ENCODE results near the gene MYNN. TPM values are rescaled to one million over a fixed set of nuclear protein-coding genes. Genes with fewer than 3 reads are reported as not detected.

The MYNN gene
- total and polyA plus RNA-seq, 2 of the 13 experiments (the other 11 are each of a cell fraction or from before 2014, with no cell fraction given): 10.4 to 17.6 TPM

DNA sequence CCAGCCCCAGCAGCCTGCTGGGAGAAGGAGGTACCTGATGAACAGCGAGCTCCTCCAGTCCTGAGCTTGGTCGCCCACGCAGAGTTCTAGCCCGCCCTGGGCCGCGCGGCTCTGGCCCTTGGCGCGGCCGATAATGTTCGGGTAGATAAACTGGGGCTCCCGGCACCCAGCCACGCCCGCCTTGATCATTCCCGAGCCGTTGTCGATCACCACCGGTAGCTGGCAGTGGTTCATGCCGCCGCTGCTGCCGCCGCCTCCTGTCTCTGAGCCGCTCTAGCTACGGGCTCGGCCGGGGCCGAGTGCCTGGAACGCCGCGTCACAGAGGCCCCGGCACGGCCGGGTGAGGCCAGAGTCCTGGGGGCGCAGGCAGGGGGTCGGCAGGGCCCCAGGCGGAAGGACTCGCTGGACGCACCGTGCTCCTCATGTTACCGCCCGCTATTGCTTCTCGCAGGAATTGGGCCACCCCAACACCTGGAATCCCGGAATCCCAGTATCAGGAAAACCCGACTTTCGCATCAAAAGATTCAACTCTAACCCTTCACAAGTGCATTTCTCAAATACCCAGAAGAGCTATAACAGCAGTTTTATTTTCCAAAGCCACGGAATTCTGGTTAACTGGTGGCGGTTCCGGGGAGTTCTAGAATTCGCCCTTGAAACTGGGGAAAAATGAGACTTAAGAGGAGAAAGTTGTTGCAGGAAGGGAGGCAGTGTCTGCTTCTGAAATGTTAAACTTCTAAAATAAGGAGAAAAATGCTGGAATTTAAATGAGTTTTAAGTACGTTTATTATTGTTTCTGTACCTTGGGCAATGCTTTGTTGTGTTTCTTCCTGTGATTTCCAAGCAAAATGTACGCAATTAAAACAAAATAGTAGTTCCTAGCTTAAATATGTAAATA is 3.7 kb upstream of the MYNN start, which contains the start of gene ACTRT3:
Gene ACTRT3 (minus strand): TSS at position 275 of the 895 bp plus-strand sequence. CDS start 41 bp downstream, at position 234.
- Histone ChIP-seq H3K4me1 (ENCODE audit: insufficient read depth, low read length) (peaks cover 6% of the 10 kb centered on the region), H3K4me3 (replicated peaks in 1 of 3; ENCODE audit: insufficient read depth in 1 of 3, low read depth in 2 of 3, low read length in 3 of 3) (peak within 1 kb of the TSS; percentile 48 to 67 (median 54)), H4K20me1 (ENCODE audit: insufficient read depth, low read length) (no peaks in the 10 kb centered on the region), H3K79me2 (ENCODE audit: insufficient read depth, low read length) (peaks cover 13% of the 10 kb centered on the region), H3K9ac (ENCODE audit: insufficient read depth, low read depth, low read length) (peak within 1 kb of the TSS; percentile 61), H2AFZ (ENCODE audit: low read length) (no peak within 1 kb of the TSS), H3K4me2 (ENCODE audit: low read depth, low read length) (peak within 1 kb of the TSS; percentile 54), H3K9me3 (ENCODE audit: low read length) (no peaks in the 10 kb centered on the region), H3K36me3 (replicated peaks in 1 of 2; ENCODE audit: control insufficient read depth in 1 of 2, insufficient read depth in 2 of 2, low read length in 2 of 2) (peaks cover 0 to 5% of the 10 kb centered on the region in 2 experiments; a peak in 1 of 5 replicates), H3K27ac (ENCODE audit: extremely low read length, insufficient read depth, low read length) (peak within 1 kb of the TSS; percentile 66), H3K27me3 (ENCODE audit: control insufficient read depth in 1 of 2, insufficient read depth in 2 of 2, low read length in 2 of 2) (peaks cover 0 to 3% of the 10 kb centered on the region in 2 experiments; a peak in 1 of 5 replicates)
- peak; percentile 55 for ATAC-seq
- intact Hi-C loops (cut with micrococcal nuclease; ENCODE audit: unreplicated experiment): loop anchor here (5.0 to 10.0 kb wide), 2 partner anchors 255 to 907 kb away; no protein-coding TSS in a partner anchor
- in situ Hi-C loops (cut with HindIII; ENCODE audit: extremely low pct_ligation_motif_present, low pct_unique_long_range_greater_than_20kb): no loop called here
- CTCF ChIA-PET (ENCODE audit: low intra/inter-chr PET ratio, low total read pairs): no interaction called here
- 52% methylated on average over 12 of the region's 51 CpGs for WGBS (ENCODE audit: low lambda C conversion rate)
- no peak for FAIRE-seq
- POLR2A ChIA-PET: interaction anchor here (0.6 kb wide), 1 partner anchor 61 kb away, joined by 4 read pairs; no protein-coding TSS in a partner anchor
- DNase-seq (ENCODE audit: low spot score): peak; percentile 39
- no TSS peak for BruUV-seq (replicated peaks)
- no peak for TF ChIP-seq ZNF224 (CRISPR knock-in tag; IDR thresholded peaks at IDR 0.05)
- TF ChIP-seq, protein P1, sequence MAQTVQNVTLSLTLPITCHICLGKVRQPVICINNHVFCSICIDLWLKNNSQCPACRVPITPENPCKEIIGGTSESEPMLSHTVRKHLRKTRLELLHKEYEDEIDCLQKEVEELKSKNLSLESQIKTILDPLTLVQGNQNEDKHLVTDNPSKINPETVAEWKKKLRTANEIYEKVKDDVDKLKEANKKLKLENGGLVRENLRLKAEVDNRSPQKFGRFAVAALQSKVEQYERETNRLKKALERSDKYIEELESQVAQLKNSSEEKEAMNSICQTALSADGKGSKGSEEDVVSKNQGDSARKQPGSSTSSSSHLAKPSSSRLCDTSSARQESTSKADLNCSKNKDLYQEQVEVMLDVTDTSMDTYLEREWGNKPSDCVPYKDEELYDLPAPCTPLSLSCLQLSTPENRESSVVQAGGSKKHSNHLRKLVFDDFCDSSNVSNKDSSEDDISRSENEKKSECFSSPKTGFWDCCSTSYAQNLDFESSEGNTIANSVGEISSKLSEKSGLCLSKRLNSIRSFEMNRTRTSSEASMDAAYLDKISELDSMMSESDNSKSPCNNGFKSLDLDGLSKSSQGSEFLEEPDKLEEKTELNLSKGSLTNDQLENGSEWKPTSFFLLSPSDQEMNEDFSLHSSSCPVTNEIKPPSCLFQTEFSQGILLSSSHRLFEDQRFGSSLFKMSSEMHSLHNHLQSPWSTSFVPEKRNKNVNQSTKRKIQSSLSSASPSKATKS (CRISPR knock-in tag; IDR thresholded peaks at IDR 0.05): no peak
- peak; percentile 57; the same call in 1 of the 2 replicates for TF ChIP-seq KAT8 (CRISPR knock-in tag; IDR thresholded peaks at IDR 0.05)
- TF ChIP-seq, protein P2, sequence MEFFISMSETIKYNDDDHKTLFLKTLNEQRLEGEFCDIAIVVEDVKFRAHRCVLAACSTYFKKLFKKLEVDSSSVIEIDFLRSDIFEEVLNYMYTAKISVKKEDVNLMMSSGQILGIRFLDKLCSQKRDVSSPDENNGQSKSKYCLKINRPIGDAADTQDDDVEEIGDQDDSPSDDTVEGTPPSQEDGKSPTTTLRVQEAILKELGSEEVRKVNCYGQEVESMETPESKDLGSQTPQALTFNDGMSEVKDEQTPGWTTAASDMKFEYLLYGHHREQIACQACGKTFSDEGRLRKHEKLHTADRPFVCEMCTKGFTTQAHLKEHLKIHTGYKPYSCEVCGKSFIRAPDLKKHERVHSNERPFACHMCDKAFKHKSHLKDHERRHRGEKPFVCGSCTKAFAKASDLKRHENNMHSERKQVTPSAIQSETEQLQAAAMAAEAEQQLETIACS (CRISPR knock-in tag; IDR thresholded peaks at IDR 0.05): no peak
- no peak for TF ChIP-seq MBD4 (IDR thresholded peaks at IDR 0.05; ENCODE audit: borderline replicate concordance, low read length)
- TF ChIP-seq NFIC (IDR thresholded peaks at IDR 0.05; ENCODE audit: low read length): no peak
- TF ChIP-seq ZNF24 (IDR thresholded peaks at IDR 0.05): no peak
- TF ChIP-seq, protein P3, sequence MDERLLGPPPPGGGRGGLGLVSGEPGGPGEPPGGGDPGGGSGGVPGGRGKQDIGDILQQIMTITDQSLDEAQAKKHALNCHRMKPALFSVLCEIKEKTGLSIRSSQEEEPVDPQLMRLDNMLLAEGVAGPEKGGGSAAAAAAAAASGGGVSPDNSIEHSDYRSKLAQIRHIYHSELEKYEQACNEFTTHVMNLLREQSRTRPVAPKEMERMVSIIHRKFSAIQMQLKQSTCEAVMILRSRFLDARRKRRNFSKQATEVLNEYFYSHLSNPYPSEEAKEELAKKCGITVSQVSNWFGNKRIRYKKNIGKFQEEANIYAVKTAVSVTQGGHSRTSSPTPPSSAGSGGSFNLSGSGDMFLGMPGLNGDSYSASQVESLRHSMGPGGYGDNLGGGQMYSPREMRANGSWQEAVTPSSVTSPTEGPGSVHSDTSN (CRISPR knock-in tag; IDR thresholded peaks at IDR 0.05): no peak
- TF ChIP-seq ZNF30 (CRISPR knock-in tag; IDR thresholded peaks at IDR 0.05): no peak
- TF ChIP-seq, protein P4, sequence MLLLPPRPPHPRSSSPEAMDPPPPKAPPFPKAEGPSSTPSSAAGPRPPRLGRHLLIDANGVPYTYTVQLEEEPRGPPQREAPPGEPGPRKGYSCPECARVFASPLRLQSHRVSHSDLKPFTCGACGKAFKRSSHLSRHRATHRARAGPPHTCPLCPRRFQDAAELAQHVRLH (CRISPR knock-in tag; IDR thresholded peaks at IDR 0.05; ENCODE audit: borderline replicate concordance, low read depth): no peak
- no peak for TF ChIP-seq ZNF891 (CRISPR knock-in tag; IDR thresholded peaks at IDR 0.05)
- no peak for TF ChIP-seq ZNF552 (CRISPR knock-in tag; IDR thresholded peaks at IDR 0.05; ENCODE audit: borderline replicate concordance)
- no peak for TF ChIP-seq FOXA3 (CRISPR knock-in tag; IDR thresholded peaks at IDR 0.05)
- no peak for TF ChIP-seq NFYB (CRISPR knock-in tag; IDR thresholded peaks at IDR 0.05)
- TF ChIP-seq NCOR1 (IDR thresholded peaks at IDR 0.05; ENCODE audit: borderline replicate concordance, low read length): no peak
- TF ChIP-seq ZNF644 (CRISPR knock-in tag; IDR thresholded peaks at IDR 0.05; ENCODE audit: low read depth): no peak
- TF ChIP-seq, protein P5, sequence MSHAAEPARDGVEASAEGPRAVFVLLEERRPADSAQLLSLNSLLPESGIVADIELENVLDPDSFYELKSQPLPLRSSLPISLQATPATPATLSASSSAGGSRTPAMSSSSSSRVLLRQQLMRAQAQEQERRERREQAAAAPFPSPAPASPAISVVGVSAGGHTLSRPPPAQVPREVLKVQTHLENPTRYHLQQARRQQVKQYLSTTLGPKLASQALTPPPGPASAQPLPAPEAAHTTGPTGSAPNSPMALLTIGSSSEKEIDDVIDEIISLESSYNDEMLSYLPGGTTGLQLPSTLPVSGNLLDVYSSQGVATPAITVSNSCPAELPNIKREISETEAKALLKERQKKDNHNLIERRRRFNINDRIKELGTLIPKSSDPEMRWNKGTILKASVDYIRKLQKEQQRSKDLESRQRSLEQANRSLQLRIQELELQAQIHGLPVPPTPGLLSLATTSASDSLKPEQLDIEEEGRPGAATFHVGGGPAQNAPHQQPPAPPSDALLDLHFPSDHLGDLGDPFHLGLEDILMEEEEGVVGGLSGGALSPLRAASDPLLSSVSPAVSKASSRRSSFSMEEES (CRISPR knock-in tag; IDR thresholded peaks at IDR 0.05): no peak
